Measurements from ENCODE around the gene CD74. TPM values are rescaled to one million over a fixed set of nuclear protein-coding genes. Genes with fewer than 3 reads are reported as not detected.

The CD74 gene
- total and polyA plus RNA-seq, 2 of the 13 experiments (the other 11 are each of a cell fraction or from before 2014, with no cell fraction given): 34.1 to 84.4 TPM

DNA sequence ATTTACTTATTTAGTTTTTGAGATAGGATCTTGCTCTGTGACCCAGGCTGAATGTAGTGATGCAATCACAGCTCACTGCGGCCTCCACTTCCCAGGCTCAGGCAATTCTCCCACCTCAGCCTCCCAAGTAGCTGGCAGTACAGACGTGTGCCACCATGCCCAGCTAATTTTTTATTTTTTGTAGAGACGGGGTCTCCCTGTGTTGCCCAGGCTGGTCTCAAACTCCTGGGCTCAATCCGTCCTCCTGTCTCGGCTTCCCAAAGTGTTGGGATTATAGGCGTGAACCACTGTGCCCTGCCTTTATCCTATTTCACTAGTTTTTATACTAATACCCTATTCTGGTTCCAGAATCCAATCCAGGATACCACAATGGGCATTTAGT lies 30.0 kb upstream of the CD74 start (continued):
- TF ChIP-seq YEATS4 (CRISPR knock-in tag; IDR thresholded peaks at IDR 0.05; ENCODE audit: borderline replicate concordance) (no peak), PRMT3 (CRISPR knock-in tag; IDR thresholded peaks at IDR 0.05; ENCODE audit: borderline replicate concordance, low read depth) (no peak), KLF11 (CRISPR knock-in tag; IDR thresholded peaks at IDR 0.05) (no peak), TARDBP (CRISPR knock-in tag; IDR thresholded peaks at IDR 0.05) (no peak), ZBTB20 (CRISPR knock-in tag; IDR thresholded peaks at IDR 0.05; ENCODE audit: borderline replicate concordance, low read depth) (no peak), POLR2AphosphoS5 (IDR thresholded peaks at IDR 0.05; ENCODE audit: low read depth, low read length) (peak; percentile 26; the same call in 1 of the 2 replicates), ZMYM2 (CRISPR knock-in tag; IDR thresholded peaks at IDR 0.05) (no peak), CHD4 (IDR thresholded peaks at IDR 0.05; ENCODE audit: borderline replicate concordance, low read length) (no peak), HIVEP1 (CRISPR knock-in tag; IDR thresholded peaks at IDR 0.05) (no peak), SNRNP70 (IDR thresholded peaks at IDR 0.05; ENCODE audit: low read depth, low read length) (no peak), NCOR1 (IDR thresholded peaks at IDR 0.05; ENCODE audit: borderline replicate concordance, low read length) (no peak), ZMYM3 (CRISPR knock-in tag; IDR thresholded peaks at IDR 0.05) (no peak)
- TF ChIP-seq, protein P1, sequence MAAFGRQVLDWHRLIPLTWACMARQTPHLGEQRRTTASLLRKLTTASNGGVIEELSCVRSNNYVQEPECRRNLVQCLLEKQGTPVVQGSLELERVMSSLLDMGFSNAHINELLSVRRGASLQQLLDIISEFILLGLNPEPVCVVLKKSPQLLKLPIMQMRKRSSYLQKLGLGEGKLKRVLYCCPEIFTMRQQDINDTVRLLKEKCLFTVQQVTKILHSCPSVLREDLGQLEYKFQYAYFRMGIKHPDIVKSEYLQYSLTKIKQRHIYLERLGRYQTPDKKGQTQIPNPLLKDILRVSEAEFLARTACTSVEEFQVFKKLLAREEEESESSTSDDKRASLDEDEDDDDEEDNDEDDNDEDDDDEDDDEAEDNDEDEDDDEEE (CRISPR knock-in tag; IDR thresholded peaks at IDR 0.05): no peak
- TF ChIP-seq, protein P2, sequence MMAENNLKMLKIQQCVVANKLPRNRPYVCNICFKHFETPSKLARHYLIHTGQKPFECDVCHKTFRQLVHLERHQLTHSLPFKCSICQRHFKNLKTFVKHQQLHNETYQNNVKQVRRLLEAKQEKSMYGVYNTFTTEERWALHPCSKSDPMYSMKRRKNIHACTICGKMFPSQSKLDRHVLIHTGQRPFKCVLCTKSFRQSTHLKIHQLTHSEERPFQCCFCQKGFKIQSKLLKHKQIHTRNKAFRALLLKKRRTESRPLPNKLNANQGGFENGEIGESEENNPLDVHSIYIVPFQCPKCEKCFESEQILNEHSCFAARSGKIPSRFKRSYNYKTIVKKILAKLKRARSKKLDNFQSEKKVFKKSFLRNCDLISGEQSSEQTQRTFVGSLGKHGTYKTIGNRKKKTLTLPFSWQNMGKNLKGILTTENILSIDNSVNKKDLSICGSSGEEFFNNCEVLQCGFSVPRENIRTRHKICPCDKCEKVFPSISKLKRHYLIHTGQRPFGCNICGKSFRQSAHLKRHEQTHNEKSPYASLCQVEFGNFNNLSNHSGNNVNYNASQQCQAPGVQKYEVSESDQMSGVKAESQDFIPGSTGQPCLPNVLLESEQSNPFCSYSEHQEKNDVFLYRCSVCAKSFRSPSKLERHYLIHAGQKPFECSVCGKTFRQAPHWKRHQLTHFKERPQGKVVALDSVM (CRISPR knock-in tag; IDR thresholded peaks at IDR 0.05): peak; percentile 87
- TF ChIP-seq, protein P3, sequence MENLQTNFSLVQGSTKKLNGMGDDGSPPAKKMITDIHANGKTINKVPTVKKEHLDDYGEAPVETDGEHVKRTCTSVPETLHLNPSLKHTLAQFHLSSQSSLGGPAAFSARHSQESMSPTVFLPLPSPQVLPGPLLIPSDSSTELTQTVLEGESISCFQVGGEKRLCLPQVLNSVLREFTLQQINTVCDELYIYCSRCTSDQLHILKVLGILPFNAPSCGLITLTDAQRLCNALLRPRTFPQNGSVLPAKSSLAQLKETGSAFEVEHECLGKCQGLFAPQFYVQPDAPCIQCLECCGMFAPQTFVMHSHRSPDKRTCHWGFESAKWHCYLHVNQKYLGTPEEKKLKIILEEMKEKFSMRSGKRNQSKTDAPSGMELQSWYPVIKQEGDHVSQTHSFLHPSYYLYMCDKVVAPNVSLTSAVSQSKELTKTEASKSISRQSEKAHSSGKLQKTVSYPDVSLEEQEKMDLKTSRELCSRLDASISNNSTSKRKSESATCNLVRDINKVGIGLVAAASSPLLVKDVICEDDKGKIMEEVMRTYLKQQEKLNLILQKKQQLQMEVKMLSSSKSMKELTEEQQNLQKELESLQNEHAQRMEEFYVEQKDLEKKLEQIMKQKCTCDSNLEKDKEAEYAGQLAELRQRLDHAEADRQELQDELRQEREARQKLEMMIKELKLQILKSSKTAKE (CRISPR knock-in tag; IDR thresholded peaks at IDR 0.05; ENCODE audit: borderline replicate concordance): no peak
- TF ChIP-seq, protein P4, sequence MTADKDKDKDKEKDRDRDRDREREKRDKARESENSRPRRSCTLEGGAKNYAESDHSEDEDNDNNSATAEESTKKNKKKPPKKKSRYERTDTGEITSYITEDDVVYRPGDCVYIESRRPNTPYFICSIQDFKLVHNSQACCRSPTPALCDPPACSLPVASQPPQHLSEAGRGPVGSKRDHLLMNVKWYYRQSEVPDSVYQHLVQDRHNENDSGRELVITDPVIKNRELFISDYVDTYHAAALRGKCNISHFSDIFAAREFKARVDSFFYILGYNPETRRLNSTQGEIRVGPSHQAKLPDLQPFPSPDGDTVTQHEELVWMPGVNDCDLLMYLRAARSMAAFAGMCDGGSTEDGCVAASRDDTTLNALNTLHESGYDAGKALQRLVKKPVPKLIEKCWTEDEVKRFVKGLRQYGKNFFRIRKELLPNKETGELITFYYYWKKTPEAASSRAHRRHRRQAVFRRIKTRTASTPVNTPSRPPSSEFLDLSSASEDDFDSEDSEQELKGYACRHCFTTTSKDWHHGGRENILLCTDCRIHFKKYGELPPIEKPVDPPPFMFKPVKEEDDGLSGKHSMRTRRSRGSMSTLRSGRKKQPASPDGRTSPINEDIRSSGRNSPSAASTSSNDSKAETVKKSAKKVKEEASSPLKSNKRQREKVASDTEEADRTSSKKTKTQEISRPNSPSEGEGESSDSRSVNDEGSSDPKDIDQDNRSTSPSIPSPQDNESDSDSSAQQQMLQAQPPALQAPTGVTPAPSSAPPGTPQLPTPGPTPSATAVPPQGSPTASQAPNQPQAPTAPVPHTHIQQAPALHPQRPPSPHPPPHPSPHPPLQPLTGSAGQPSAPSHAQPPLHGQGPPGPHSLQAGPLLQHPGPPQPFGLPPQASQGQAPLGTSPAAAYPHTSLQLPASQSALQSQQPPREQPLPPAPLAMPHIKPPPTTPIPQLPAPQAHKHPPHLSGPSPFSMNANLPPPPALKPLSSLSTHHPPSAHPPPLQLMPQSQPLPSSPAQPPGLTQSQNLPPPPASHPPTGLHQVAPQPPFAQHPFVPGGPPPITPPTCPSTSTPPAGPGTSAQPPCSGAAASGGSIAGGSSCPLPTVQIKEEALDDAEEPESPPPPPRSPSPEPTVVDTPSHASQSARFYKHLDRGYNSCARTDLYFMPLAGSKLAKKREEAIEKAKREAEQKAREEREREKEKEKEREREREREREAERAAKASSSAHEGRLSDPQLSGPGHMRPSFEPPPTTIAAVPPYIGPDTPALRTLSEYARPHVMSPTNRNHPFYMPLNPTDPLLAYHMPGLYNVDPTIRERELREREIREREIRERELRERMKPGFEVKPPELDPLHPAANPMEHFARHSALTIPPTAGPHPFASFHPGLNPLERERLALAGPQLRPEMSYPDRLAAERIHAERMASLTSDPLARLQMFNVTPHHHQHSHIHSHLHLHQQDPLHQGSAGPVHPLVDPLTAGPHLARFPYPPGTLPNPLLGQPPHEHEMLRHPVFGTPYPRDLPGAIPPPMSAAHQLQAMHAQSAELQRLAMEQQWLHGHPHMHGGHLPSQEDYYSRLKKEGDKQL (CRISPR knock-in tag; IDR thresholded peaks at IDR 0.05; ENCODE audit: low read depth): no peak

Measured in HepG2 (cell line).